Amniotic stem cell (primary cell): ENCODE results near the gene RBMS1.
A peak's percentile ranks its signal among the peaks of the same experiment; 100 is the strongest.

ENCODE experiments used
- DNase-seq: peaks from one replicate; lab custom pipeline; 2025; lab: John Stamatoyannopoulos, UW

The RBMS1 gene

GRCh38 chr2:160278101-160278878 lies 215.3 kb downstream of the RBMS1 start:
- DNase-seq: no peak

- DNase-seq: no peak
Observed at GRCh38 chr2:160277151-160277550, 216.5 kb downstream of the RBMS1 start.

GRCh38 chr2:160275656-160276055 lies 218.0 kb downstream of the RBMS1 start:
- no peak for DNase-seq

GRCh38 chr2:160271171-160272086 lies 222.2 kb downstream of the RBMS1 start:
- DNase-seq: no peak

GRCh38 chr2:160270571-160271113 lies 223.0 kb downstream of the RBMS1 start:
- DNase-seq: no peak

- peak; percentile 77 for DNase-seq
Observed at GRCh38 chr2:160269803-160270570, 223.6 kb downstream of the RBMS1 start.

GRCh38 chr2:160269365-160269764 lies 224.2 kb downstream of the RBMS1 start:
- no peak for DNase-seq

GRCh38 chr2:160268151-160268781 lies 225.3 kb downstream of the RBMS1 start:
- DNase-seq: no peak

GRCh38 chr2:160267692-160268091 lies 225.9 kb downstream of the RBMS1 start:
- no peak for DNase-seq

- no peak for DNase-seq
Observed at GRCh38 chr2:160267022-160267421, 226.6 kb downstream of the RBMS1 start.

GRCh38 chr2:160266037-160266551 lies 227.5 kb downstream of the RBMS1 start:
- no peak for DNase-seq

GRCh38 chr2:160264308-160264707 lies 229.3 kb downstream of the RBMS1 start:
- no peak for DNase-seq

- DNase-seq: no peak
Observed at GRCh38 chr2:160261732-160262131, 231.9 kb downstream of the RBMS1 start.

GRCh38 chr2:160258492-160258805 lies 235.2 kb downstream of the RBMS1 start:
- DNase-seq: no peak

- DNase-seq: no peak
Observed at GRCh38 chr2:160257743-160258491, 235.7 kb downstream of the RBMS1 start.

- no peak for DNase-seq
Observed at GRCh38 chr2:160257041-160257742, 236.4 kb downstream of the RBMS1 start.

- no peak for DNase-seq
Observed at GRCh38 chr2:160256507-160256906, 237.1 kb downstream of the RBMS1 start.

- no peak for DNase-seq
Observed at GRCh38 chr2:160255408-160255807, 238.2 kb downstream of the RBMS1 start.

- no peak for DNase-seq
Observed at GRCh38 chr2:160254189-160254762, 239.3 kb downstream of the RBMS1 start.
